ENCODE results near the gene GALNT4. TPM values are rescaled to one million over a fixed set of nuclear protein-coding genes. Genes with fewer than 3 reads are reported as not detected.

GALNT4 gene
- total RNA-seq (2014; rRNA removed; shearing (Covaris generic); ENCODE audit: low replicate concordance): 7.1 and 7.3 TPM in 2 replicates

DNA sequence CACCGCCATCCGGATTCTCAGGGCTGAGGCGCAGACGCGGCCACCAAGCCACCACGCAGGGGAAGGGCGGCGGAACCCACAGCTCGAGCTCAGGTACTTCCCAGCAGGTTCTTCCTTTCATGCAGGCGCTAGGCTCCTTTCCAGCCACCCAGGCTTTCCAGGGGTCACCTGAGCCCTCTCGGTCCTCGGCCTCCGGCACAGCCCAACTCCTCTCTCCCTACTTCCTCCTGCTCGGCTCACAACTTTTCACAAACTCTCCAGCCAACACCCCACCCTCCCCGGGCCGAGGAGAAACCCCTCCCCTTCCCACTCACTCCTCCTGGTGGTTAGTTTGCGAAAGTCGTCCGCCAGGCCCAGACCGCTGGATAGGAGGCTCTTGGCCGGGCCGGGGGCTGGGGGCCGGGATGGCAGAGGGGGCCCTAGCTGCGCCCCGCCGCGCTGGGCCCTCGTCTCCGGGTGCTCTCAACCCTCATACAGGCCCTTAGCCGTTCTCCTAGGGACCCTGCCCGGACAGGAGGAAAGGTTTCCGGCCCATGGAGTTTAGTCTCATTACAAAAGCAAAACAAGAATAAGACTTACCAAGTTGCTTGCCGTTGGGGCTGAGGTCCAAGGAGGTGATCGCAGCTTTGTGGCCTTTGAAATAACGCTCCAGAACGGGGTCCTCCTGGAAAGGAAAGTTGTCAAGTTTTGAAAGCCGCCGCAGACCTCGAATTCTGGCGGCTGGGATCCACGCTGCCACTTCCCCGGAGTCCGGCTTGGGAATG is at the start of gene GALNT4:
Gene GALNT4 (minus strand): TSS at position 256 of the 764 bp plus-strand sequence. CDS start 247 bp downstream, at position 9.
- Histone ChIP-seq H3K36me3 (ENCODE audit: insufficient read depth, low read length) (0 out of 2 replicates have a peak, but pooled peaks cover 13% of the 10 kb centered on the region), H3K9me2 (replicated peaks; ENCODE audit: insufficient read depth, low read length) (no peaks in the 10 kb centered on the region), H3K27ac (ENCODE audit: low read length) (peak within 1 kb of the TSS; percentile 56), H3K4me3 (ENCODE audit: low read length) (peak within 1 kb of the TSS; percentile 84), H4K20me1 (ENCODE audit: insufficient read depth, low read depth, low read length) (no peaks in the 10 kb centered on the region), H3K9ac (ENCODE audit: low read length) (peak within 1 kb of the TSS; percentile 82), H2AFZ (ENCODE audit: low read length) (peak within 1 kb of the TSS; percentile 99), H3K79me2 (ENCODE audit: low read length) (peaks cover 44% of the 10 kb centered on the region), H3K9me3 (ENCODE audit: low read length) (no peaks in the 10 kb centered on the region), H3K27me3 (ENCODE audit: low read length) (no peaks in the 10 kb centered on the region), H3K4me2 (ENCODE audit: low read depth, low read length, poor library complexity, severe bottlenecking) (peak within 1 kb of the TSS; percentile 83), H3K4me1 (ENCODE audit: low read length) (peaks cover 53% of the 10 kb centered on the region)
- peak; percentile 94 for DNase-seq

DNA sequence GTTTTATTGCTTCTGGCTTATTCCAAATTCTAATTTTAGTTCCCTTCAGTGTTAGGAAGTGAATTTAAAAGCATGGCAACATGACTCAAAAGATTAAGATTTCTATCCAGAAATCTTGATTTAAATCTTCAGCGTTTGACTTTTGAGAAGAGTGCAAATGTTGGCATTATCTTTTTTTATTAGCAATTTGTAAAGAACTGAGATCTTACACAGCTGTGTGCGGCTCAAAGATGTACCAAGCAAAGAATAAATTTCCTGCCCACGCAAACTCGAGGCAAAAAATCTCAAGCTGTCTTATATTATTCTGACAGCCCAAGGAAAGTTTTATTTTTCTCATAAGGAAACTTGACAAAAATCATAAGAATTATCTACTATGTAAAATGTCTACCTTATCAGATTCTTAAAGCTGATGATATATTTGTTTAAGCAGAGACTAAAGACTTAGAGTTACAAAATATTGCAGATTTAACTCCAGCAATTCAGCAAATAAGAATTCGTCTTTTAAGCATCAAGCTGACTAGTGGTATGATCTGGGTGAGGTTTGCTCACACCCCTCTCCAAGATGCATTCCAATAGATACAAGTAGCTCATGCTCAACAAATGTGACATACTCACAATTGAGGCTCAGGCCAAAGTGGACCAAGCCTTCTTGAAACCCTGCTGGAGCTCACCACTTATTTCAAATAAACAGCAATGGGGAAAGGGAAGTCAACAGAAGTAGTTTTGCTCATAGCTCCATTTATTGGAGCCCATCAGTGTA is 48.6 kb upstream of the GALNT4 start:
- DNase-seq: no peak
- H2AFZ ChIP-seq (ENCODE audit: low read length): no peak overlapping the region
- H3K36me3 ChIP-seq (ENCODE audit: insufficient read depth, low read length): no peaks in the 10 kb centered on the region
- H3K27ac ChIP-seq (ENCODE audit: low read length): no peak overlapping the region
- H3K9ac ChIP-seq (ENCODE audit: low read length): no peak overlapping the region
- H3K9me3 ChIP-seq (ENCODE audit: low read length): no peaks in the 10 kb centered on the region
- no peak overlapping the region for H3K4me2 ChIP-seq (ENCODE audit: low read depth, low read length, poor library complexity, severe bottlenecking)
- no peaks in the 10 kb centered on the region for H3K79me2 ChIP-seq (ENCODE audit: low read length)
- H3K27me3 ChIP-seq (ENCODE audit: low read length): no peaks in the 10 kb centered on the region
- no peaks in the 10 kb centered on the region for H3K9me2 ChIP-seq (replicated peaks; ENCODE audit: insufficient read depth, low read length)
- H4K20me1 ChIP-seq (ENCODE audit: insufficient read depth, low read depth, low read length): no peaks in the 10 kb centered on the region
- H3K4me3 ChIP-seq (ENCODE audit: low read length): no peak overlapping the region
- peaks cover 5% of the 10 kb centered on the region for H3K4me1 ChIP-seq (ENCODE audit: low read length)

DNA sequence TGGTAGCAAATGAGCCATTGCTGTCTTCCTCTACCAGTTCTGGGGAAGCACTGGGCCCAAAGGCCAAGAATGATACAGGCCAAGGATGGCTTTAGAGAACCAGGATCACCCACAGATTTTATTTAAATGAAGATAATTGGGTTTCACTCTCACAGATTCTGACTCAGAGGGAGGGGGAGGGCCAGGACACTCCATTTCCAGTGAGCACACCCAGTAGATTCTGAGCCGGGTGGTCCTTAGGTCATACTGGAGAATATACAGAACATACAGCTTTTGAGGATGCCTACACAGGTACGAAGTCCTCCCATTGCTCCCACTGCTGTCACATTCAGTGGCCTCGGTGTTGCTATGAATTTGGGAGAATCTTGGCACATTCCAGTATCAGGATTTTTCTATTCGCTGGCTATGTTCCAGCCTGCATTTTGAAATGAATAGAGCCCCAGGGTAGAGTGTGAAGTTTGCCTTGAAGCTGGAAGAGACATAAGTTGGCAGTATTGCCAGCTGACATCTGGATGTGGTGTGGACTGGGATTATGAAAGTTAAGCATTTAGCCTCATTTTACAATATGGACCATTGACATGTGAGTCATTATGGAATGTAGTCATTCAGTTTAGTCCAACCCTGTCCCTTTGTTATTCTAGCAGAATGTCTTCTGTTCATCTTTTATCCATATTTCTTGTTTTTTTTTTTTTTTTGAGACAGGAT is 47.0 kb upstream of the GALNT4 start:
- H2AFZ ChIP-seq (ENCODE audit: low read length): no peak overlapping the region
- H4K20me1 ChIP-seq (ENCODE audit: insufficient read depth, low read depth, low read length): no peaks in the 10 kb centered on the region
- no peaks in the 10 kb centered on the region for H3K27me3 ChIP-seq (ENCODE audit: low read length)
- H3K9me2 ChIP-seq (replicated peaks; ENCODE audit: insufficient read depth, low read length): no peaks in the 10 kb centered on the region
- no peak overlapping the region for H3K27ac ChIP-seq (ENCODE audit: low read length)
- no peak overlapping the region for H3K9ac ChIP-seq (ENCODE audit: low read length)
- no peak overlapping the region for H3K4me2 ChIP-seq (ENCODE audit: low read depth, low read length, poor library complexity, severe bottlenecking)
- no peak overlapping the region for H3K4me3 ChIP-seq (ENCODE audit: low read length)
- peaks cover 3% of the 10 kb centered on the region for H3K4me1 ChIP-seq (ENCODE audit: low read length)
- H3K36me3 ChIP-seq (ENCODE audit: insufficient read depth, low read length): no peaks in the 10 kb centered on the region
- DNase-seq: no peak
- no peaks in the 10 kb centered on the region for H3K79me2 ChIP-seq (ENCODE audit: low read length)
- H3K9me3 ChIP-seq (ENCODE audit: low read length): no peaks in the 10 kb centered on the region

DNA sequence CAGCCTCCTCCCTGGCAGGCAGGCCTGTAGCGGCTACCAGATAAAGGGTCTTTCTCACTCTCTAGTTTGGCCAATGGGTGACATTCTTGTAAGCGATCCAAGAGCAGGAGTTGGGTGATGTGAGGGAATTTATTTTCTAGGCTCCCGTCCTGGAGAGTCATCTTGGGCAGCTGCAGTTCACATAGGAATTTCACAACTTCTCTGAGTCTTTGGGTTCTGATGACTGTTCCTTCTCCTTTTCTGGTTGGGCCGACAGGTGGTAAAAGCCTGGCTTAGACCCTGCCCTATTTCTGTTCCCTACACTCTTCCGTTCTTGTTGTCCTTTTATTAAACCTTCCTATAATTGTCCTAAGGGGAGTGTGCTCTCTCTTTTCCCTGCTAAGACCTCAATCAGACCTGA is 43.9 kb upstream of the GALNT4 start:
- Histone ChIP-seq H3K27me3 (ENCODE audit: low read length) (no peaks in the 10 kb centered on the region), H3K4me3 (ENCODE audit: low read length) (no peak overlapping the region), H3K4me1 (ENCODE audit: low read length) (no peaks in the 10 kb centered on the region), H3K79me2 (ENCODE audit: low read length) (no peaks in the 10 kb centered on the region), H3K9ac (ENCODE audit: low read length) (no peak overlapping the region), H2AFZ (ENCODE audit: low read length) (no peak overlapping the region), H3K36me3 (ENCODE audit: insufficient read depth, low read length) (no peaks in the 10 kb centered on the region), H3K27ac (ENCODE audit: low read length) (no peak overlapping the region), H4K20me1 (ENCODE audit: insufficient read depth, low read depth, low read length) (no peaks in the 10 kb centered on the region), H3K9me2 (replicated peaks; ENCODE audit: insufficient read depth, low read length) (no peaks in the 10 kb centered on the region), H3K4me2 (ENCODE audit: low read depth, low read length, poor library complexity, severe bottlenecking) (no peak overlapping the region), H3K9me3 (ENCODE audit: low read length) (no peaks in the 10 kb centered on the region)
- DNase-seq: no peak

DNA sequence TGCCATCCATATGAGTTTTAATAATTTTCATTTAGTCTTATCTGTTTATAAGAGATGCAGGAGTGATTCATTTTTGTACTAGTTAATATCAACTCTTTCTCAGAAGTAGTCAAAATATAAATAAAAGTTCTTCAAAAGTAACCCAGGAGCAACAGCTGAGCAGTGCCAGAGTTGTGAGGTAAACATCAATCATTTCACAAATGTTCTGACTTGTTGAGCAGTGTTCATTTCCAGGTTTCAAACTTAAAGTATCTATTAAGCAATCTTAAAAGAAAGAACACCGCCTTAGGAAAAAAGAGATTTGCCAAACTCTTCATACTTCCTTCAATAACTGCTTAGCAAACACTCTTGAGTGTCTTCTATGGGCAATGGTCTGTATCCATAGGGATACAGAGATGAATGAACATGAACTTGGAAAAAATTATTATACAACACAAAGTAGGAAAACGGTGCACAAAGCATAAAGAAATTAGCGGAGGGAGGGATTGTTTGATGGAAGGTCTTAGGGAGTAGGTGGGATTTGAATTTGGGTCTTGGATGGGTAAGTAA is 43.2 kb upstream of the GALNT4 start:
- Histone ChIP-seq H3K27me3 (ENCODE audit: low read length) (no peaks in the 10 kb centered on the region), H3K4me2 (ENCODE audit: low read depth, low read length, poor library complexity, severe bottlenecking) (no peak overlapping the region), H3K9me2 (replicated peaks; ENCODE audit: insufficient read depth, low read length) (no peaks in the 10 kb centered on the region), H3K9ac (ENCODE audit: low read length) (no peak overlapping the region), H3K4me1 (ENCODE audit: low read length) (no peaks in the 10 kb centered on the region), H3K9me3 (ENCODE audit: low read length) (no peaks in the 10 kb centered on the region), H3K79me2 (ENCODE audit: low read length) (no peaks in the 10 kb centered on the region), H3K4me3 (ENCODE audit: low read length) (no peak overlapping the region), H3K27ac (ENCODE audit: low read length) (no peak overlapping the region), H2AFZ (ENCODE audit: low read length) (no peak overlapping the region), H4K20me1 (ENCODE audit: insufficient read depth, low read depth, low read length) (no peaks in the 10 kb centered on the region), H3K36me3 (ENCODE audit: insufficient read depth, low read length) (no peaks in the 10 kb centered on the region)
- DNase-seq: no peak

DNA sequence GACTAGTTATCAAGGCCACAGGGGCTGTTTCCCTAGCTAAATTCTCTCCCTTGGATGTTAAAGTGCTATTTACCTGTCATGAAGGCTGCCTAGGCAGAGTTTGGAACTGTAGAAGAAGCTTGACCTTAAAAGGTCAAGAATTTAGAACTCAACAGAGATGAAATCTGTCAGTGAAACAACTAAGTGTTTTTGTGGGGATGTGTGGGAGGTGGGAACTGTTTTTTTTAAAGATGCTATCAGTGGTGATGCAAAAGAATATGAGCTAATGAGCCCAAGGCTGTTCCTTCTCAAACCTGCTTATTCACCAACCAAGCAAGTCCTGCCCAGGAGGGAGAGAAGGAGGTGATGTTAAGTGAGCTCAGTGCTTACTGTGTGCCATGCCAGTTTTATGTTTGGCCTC is 42.0 kb upstream of the GALNT4 start:
- Histone ChIP-seq H3K27ac (ENCODE audit: low read length) (no peak overlapping the region), H3K4me2 (ENCODE audit: low read depth, low read length, poor library complexity, severe bottlenecking) (no peak overlapping the region), H3K9me3 (ENCODE audit: low read length) (no peaks in the 10 kb centered on the region), H3K4me3 (ENCODE audit: low read length) (no peak overlapping the region), H3K9ac (ENCODE audit: low read length) (no peak overlapping the region), H4K20me1 (ENCODE audit: insufficient read depth, low read depth, low read length) (no peaks in the 10 kb centered on the region), H3K36me3 (ENCODE audit: insufficient read depth, low read length) (no peaks in the 10 kb centered on the region), H3K9me2 (replicated peaks; ENCODE audit: insufficient read depth, low read length) (no peaks in the 10 kb centered on the region), H3K4me1 (ENCODE audit: low read length) (no peaks in the 10 kb centered on the region), H2AFZ (ENCODE audit: low read length) (no peak overlapping the region), H3K27me3 (ENCODE audit: low read length) (no peaks in the 10 kb centered on the region), H3K79me2 (ENCODE audit: low read length) (no peaks in the 10 kb centered on the region)
- no peak for DNase-seq

DNA sequence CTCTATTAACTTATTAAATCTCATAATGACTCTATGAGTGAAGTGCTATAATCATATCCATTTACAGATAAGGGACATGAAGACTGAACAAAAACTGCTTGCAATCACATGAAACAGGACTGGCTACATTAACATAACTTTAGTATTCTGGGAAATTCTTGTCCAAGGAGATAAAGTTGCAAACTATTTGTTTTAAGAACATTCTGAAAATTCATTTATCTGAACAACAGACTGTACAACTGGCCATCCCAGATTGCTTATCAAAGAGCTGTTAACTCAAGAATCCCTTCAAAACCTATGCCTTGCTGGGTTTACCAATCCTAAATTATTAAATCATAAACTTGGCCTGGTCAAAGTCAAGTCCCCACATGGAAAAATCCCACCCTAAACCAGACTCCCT is 40.4 kb upstream of the GALNT4 start:
- Histone ChIP-seq H3K4me2 (ENCODE audit: low read depth, low read length, poor library complexity, severe bottlenecking) (no peak overlapping the region), H3K4me3 (ENCODE audit: low read length) (no peak overlapping the region), H2AFZ (ENCODE audit: low read length) (no peak overlapping the region), H3K79me2 (ENCODE audit: low read length) (no peaks in the 10 kb centered on the region), H3K36me3 (ENCODE audit: insufficient read depth, low read length) (no peaks in the 10 kb centered on the region), H3K9me3 (ENCODE audit: low read length) (no peaks in the 10 kb centered on the region), H4K20me1 (ENCODE audit: insufficient read depth, low read depth, low read length) (no peaks in the 10 kb centered on the region), H3K4me1 (ENCODE audit: low read length) (no peaks in the 10 kb centered on the region), H3K27ac (ENCODE audit: low read length) (no peak overlapping the region), H3K9ac (ENCODE audit: low read length) (no peak overlapping the region), H3K27me3 (ENCODE audit: low read length) (no peaks in the 10 kb centered on the region), H3K9me2 (replicated peaks; ENCODE audit: insufficient read depth, low read length) (no peaks in the 10 kb centered on the region)
- no peak for DNase-seq

DNA sequence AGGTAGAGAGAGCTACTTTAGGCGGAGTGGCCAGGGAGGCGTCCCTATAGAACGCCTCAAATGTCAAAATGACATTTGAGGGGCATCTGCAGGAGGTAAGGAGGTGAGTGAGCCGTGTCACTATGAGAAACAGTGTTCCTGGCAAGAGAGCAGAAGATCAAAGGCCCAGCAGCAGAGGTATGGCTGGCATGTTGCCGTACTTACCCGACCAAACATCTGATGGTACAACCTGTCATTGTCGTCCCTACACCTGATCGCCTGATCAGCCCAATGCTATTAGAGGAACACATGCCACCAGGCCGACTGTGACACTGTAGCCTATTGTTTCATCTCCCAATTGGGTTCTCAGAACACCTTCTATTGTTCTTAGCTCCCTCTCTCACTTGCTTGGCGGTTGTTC is 35.2 kb upstream of the GALNT4 start:
- H2AFZ ChIP-seq (ENCODE audit: low read length): no peak overlapping the region

More for the DNA sequence above, 35.2 kb upstream of the GALNT4 start:
- Histone ChIP-seq H3K9ac (ENCODE audit: low read length) (no peak overlapping the region), H3K36me3 (ENCODE audit: insufficient read depth, low read length) (no peaks in the 10 kb centered on the region), H3K4me2 (ENCODE audit: low read depth, low read length, poor library complexity, severe bottlenecking) (no peak overlapping the region), H3K27ac (ENCODE audit: low read length) (no peak overlapping the region), H3K9me2 (replicated peaks; ENCODE audit: insufficient read depth, low read length) (no peaks in the 10 kb centered on the region), H3K27me3 (ENCODE audit: low read length) (no peaks in the 10 kb centered on the region), H3K9me3 (ENCODE audit: low read length) (no peaks in the 10 kb centered on the region), H3K4me3 (ENCODE audit: low read length) (no peak overlapping the region), H3K79me2 (ENCODE audit: low read length) (no peaks in the 10 kb centered on the region), H4K20me1 (ENCODE audit: insufficient read depth, low read depth, low read length) (no peaks in the 10 kb centered on the region), H3K4me1 (ENCODE audit: low read length) (no peaks in the 10 kb centered on the region)
- no peak for DNase-seq
